Activated CD4-positive, alpha-beta T cell treated with anti-CD3 and anti-CD28 coated beads, Interleukin-2, amount 10 ng/mL, durations not matched to agents 7 days and 5 days (primary cell): ENCODE data around the gene BROX. TPM values are rescaled to one million over a fixed set of nuclear protein-coding genes. Genes with fewer than 3 reads are reported as not detected.

Experiments used
- CTCF ChIA-PET: fragments of 350-600 bp; sonication (Branson Sonifier 250); formaldehyde crosslinking; loops from one replicate; lab custom pipeline; 2021; ENCODE audit warnings: antibody characterized with exemption; lab: Charles Lee
- POLR2A ChIA-PET: fragments of 350-600 bp; sonication (Branson Sonifier 250); formaldehyde crosslinking; loops from one replicate; lab custom pipeline; 2021; ENCODE audit warnings: antibody characterized with exemption; lab: Charles Lee
- DNase-seq: peaks from one replicate; pipeline ENCODE4 v3.0.0-alpha.2; 2020
- H3K27ac Mint-ChIP-seq: one replicate; pipeline ENCODE4 v1.8.0; 2021; ENCODE audit warnings: mild to moderate bottlenecking, moderate library complexity, mixed read lengths
- H3K27me3 Mint-ChIP-seq: one replicate; pipeline ENCODE4 v1.8.0; 2021; ENCODE audit warnings: mixed read lengths
- H3K36me3 Mint-ChIP-seq: one replicate; pipeline ENCODE4 v1.8.0; 2021; ENCODE audit warnings: low read depth, mixed read lengths
- H3K4me1 Mint-ChIP-seq: one replicate; pipeline ENCODE4 v1.8.0; 2021; ENCODE audit warnings: mixed read lengths
- H3K4me3 Mint-ChIP-seq: one replicate; pipeline ENCODE4 v1.8.0; 2021; ENCODE audit warnings: mild to moderate bottlenecking, moderate library complexity, mixed read lengths
- H3K9me3 Mint-ChIP-seq: one replicate; pipeline ENCODE4 v1.8.0; 2021; ENCODE audit warnings: mixed read lengths
- total RNA-seq, 2 experiments: library from RNA; stranded (reverse); gene quantifications; one replicate each; pipeline ENCODE4 v1.2.3, GENCODE V29; 2021

Gene BROX
- total RNA-seq, 2 experiments from 2014 or later = 55.5 to 64.1 TPM

GRCh38 chr1:222702210-222702609, 10.2 kb upstream of the BROX start:
- Mint-ChIP-seq H3K36me3 (peaks cover 53% of the 10 kb centered on the region), H3K4me3 (no peak overlapping the region), H3K4me1 (peaks cover 37% of the 10 kb centered on the region), H3K27ac (no peak overlapping the region), H3K27me3 (no peaks in the 10 kb centered on the region), H3K9me3 (peaks cover 2% of the 10 kb centered on the region)
- no peak for DNase-seq
- POLR2A ChIA-PET = no interaction called here
- CTCF ChIA-PET = no interaction called here

GRCh38 chr1:222704260-222704659, 8.1 kb upstream of the BROX start:
- POLR2A ChIA-PET = no interaction called here

GRCh38 chr1:222706815-222707214, 5.5 kb upstream of the BROX start:
- CTCF ChIA-PET = no interaction called here
- Mint-ChIP-seq H3K9me3 (peaks cover 2% of the 10 kb centered on the region), H3K4me1 (peaks cover 59% of the 10 kb centered on the region), H3K27me3 (no peaks in the 10 kb centered on the region), H3K36me3 (peaks cover 69% of the 10 kb centered on the region), H3K27ac (no peak overlapping the region), H3K4me3 (no peak overlapping the region)
- DNase-seq = no peak
- POLR2A ChIA-PET = no interaction called here

More at GRCh38 chr1:222704260-222704659, 8.1 kb upstream of the BROX start:
- Mint-ChIP-seq H3K27ac (no peak overlapping the region), H3K9me3 (peaks cover 2% of the 10 kb centered on the region), H3K4me1 (peaks cover 47% of the 10 kb centered on the region), H3K36me3 (peaks cover 61% of the 10 kb centered on the region), H3K4me3 (no peak overlapping the region), H3K27me3 (no peaks in the 10 kb centered on the region)
- CTCF ChIA-PET = no interaction called here
- DNase-seq = no peak

GRCh38 chr1:222709700-222710153, 2.6 kb upstream of the BROX start:
- Mint-ChIP-seq H3K36me3 (peaks cover 65% of the 10 kb centered on the region), H3K4me3 (peak overlapping the region; percentile 100), H3K9me3 (no peaks in the 10 kb centered on the region), H3K27ac (no peak overlapping the region), H3K4me1 (peaks cover 58% of the 10 kb centered on the region), H3K27me3 (no peaks in the 10 kb centered on the region)
- DNase-seq = no peak
- CTCF ChIA-PET = no interaction called here
- POLR2A ChIA-PET = no interaction called here

- CTCF ChIA-PET = interaction anchor here (1.2 kb wide), 1 partner anchor 14 kb away, joined by 6 read pairs; no protein-coding TSS in a partner anchor
- peak overlapping the region; percentile 100 for H3K4me3 Mint-ChIP-seq
- H3K9me3 Mint-ChIP-seq = no peaks in the 10 kb centered on the region
- peak; percentile 84 for DNase-seq
- peaks cover 51% of the 10 kb centered on the region for H3K4me1 Mint-ChIP-seq
- H3K36me3 Mint-ChIP-seq = peaks cover 63% of the 10 kb centered on the region
- no peaks in the 10 kb centered on the region for H3K27me3 Mint-ChIP-seq
- POLR2A ChIA-PET = no interaction called here
- H3K27ac Mint-ChIP-seq = peak overlapping the region; percentile 99
Measured at GRCh38 chr1:222711319-222712252, 778 bp upstream of the BROX start.

- H3K4me3 Mint-ChIP-seq = peak overlapping the region; percentile 100
- H3K27me3 Mint-ChIP-seq = no peaks in the 10 kb centered on the region
- H3K4me1 Mint-ChIP-seq = peaks cover 49% of the 10 kb centered on the region
- ChIA-PET CTCF (interaction anchor here (0.6 to 1.5 kb wide), 5 partner anchors 15 to 1063 kb away, joined by 3 to 6 read pairs (median 4); no protein-coding TSS in a partner anchor), POLR2A (interaction anchor here (0.6 kb wide), 1 partner anchor 59 kb away, joined by 3 read pairs; no protein-coding TSS in a partner anchor)
- peak; percentile 93 for DNase-seq
- H3K9me3 Mint-ChIP-seq = no peaks in the 10 kb centered on the region
- H3K36me3 Mint-ChIP-seq = peaks cover 68% of the 10 kb centered on the region
- H3K27ac Mint-ChIP-seq = peak overlapping the region; percentile 99
Measured at GRCh38 chr1:222713091-222713961, 962 bp downstream of the BROX start.

- Mint-ChIP-seq H3K36me3 (peaks cover 67% of the 10 kb centered on the region), H3K4me3 (no peak overlapping the region), H3K27ac (no peak overlapping the region), H3K27me3 (no peaks in the 10 kb centered on the region), H3K9me3 (no peaks in the 10 kb centered on the region), H3K4me1 (peaks cover 34% of the 10 kb centered on the region)
- POLR2A ChIA-PET = no interaction called here
- DNase-seq = no peak
- CTCF ChIA-PET = no interaction called here
Measured at GRCh38 chr1:222716393-222716792, 4.0 kb downstream of the BROX start.

GRCh38 chr1:222728746-222729145, 16.4 kb downstream of the BROX start:
- CTCF ChIA-PET = interaction anchor here (0.7 kb wide), 1 partner anchor 16 kb away, joined by 3 read pairs; the partner anchor contains the start of gene BROX
- POLR2A ChIA-PET = no interaction called here
- Mint-ChIP-seq H3K27ac (no peak overlapping the region), H3K27me3 (no peaks in the 10 kb centered on the region), H3K4me3 (no peak overlapping the region), H3K36me3 (peaks cover 68% of the 10 kb centered on the region), H3K4me1 (peaks cover 24% of the 10 kb centered on the region), H3K9me3 (no peaks in the 10 kb centered on the region)
- DNase-seq = no peak

- Mint-ChIP-seq H3K4me3 (no peak overlapping the region), H3K9me3 (no peaks in the 10 kb centered on the region), H3K27me3 (no peaks in the 10 kb centered on the region), H3K4me1 (peaks cover 24% of the 10 kb centered on the region), H3K36me3 (peaks cover 59% of the 10 kb centered on the region), H3K27ac (peak overlapping the region; percentile 64)
- CTCF ChIA-PET = interaction anchor here (1.5 kb wide), 2 partner anchors 12 to 68 kb away, joined by 3 read pairs; no protein-coding TSS in a partner anchor
- POLR2A ChIA-PET = no interaction called here
- no peak for DNase-seq
Measured at GRCh38 chr1:222730866-222731265, 18.5 kb downstream of the BROX start.

GRCh38 chr1:222732216-222733159, 20.1 kb downstream of the BROX start:
- no peaks in the 10 kb centered on the region for H3K9me3 Mint-ChIP-seq
- H3K27me3 Mint-ChIP-seq = no peaks in the 10 kb centered on the region
- H3K4me1 Mint-ChIP-seq = peaks cover 24% of the 10 kb centered on the region
- no peak for DNase-seq
- no peak overlapping the region for H3K4me3 Mint-ChIP-seq
- H3K36me3 Mint-ChIP-seq = peaks cover 50% of the 10 kb centered on the region
- peak overlapping the region; percentile 70 for H3K27ac Mint-ChIP-seq
- ChIA-PET CTCF (interaction anchor here (0.7 to 1.5 kb wide), 2 partner anchors 67 to 96 kb away, joined by 3 to 5 read pairs; no protein-coding TSS in a partner anchor), POLR2A (interaction anchor here (0.5 kb wide), 1 partner anchor 641 kb away, joined by 3 read pairs; no protein-coding TSS in a partner anchor)

- no peaks in the 10 kb centered on the region for H3K9me3 Mint-ChIP-seq
- DNase-seq = no peak
- peaks cover 33% of the 10 kb centered on the region for H3K36me3 Mint-ChIP-seq
- H3K4me1 Mint-ChIP-seq = peaks cover 24% of the 10 kb centered on the region
- H3K4me3 Mint-ChIP-seq = no peak overlapping the region
- H3K27me3 Mint-ChIP-seq = no peaks in the 10 kb centered on the region
- H3K27ac Mint-ChIP-seq = no peak overlapping the region
- ChIA-PET CTCF (interaction anchor here (0.6 kb wide), 1 partner anchor 74 kb away, joined by 3 read pairs; no protein-coding TSS in a partner anchor), POLR2A (no interaction called here)
Measured at GRCh38 chr1:222734740-222735139, 22.4 kb downstream of the BROX start.
